Glomerular visceral epithelial cell (primary cell): Measurements from ENCODE around the gene MOAP1.
"Not testable (repeated sequence)": the region's sequence is repeated elsewhere in the genome, so short reads cannot be mapped to it uniquely, and the experiment has no call there.

Experiments used
- DNase-seq: peaks from one replicate; pipeline ENCODE4 v3.0.0-alpha.2; 2016; ENCODE audit errors: extremely low spot score

MOAP1 gene

DNA sequence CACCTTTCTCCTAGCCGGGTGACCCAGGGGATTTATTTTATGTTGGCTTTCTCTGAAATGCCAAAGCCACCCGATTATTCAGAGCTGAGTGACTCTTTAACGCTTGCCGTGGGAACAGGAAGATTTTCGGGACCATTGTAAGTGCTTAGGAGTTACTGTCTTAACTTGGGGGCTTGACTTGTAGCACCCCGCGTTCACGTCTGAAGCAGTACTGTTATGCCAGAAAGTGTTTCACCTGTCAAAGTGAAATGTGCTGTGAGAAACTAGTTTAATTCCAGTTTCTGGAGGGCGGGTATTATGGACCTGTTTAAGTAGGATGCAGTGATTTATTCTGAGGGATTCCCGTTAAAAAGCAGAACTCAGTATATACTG, 638 bp upstream of the MOAP1 start:
- no peak for DNase-seq

- no peak for DNase-seq
Observed at GRCh38 chr14:93183596-93184317, 940 bp downstream of the MOAP1 start.

DNA sequence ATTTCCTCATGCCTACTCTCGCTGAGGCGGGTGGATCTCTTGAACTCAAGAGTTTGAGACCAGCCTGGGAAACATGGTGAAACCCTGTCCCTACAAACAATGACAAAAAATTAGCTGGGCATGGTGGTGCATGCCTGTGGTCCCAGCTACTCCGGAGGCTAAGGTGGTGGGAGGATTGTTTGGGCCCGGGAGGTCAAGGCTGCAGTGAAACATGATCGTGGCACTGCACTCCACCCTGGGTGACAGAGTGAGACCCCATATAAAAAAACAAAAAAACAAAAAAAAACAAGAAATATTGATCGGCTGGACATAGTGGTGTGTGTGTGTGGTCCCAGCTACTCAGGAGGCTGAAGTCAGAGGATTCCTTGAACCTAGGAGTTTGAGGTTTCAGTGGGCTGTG, 9.2 kb downstream of the MOAP1 start:
- no peak for DNase-seq

DNA sequence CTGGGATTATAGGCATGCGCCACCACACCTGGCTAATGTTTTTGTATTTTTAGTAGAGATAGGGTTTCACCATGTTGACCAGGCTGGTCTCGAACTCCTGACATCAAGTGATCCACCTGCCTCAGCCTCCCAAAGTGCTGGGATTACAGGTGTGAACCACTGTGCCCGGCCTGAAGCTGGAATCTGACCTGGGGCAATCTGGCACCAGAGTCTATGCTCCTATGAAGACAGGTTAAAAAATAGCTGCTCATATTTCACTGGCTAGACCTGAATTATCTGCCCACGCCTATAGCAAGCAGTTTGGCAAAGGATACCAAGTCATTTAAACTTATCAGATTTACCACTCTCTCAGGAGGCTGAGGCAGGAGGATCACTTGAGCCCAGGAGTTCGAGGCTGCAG, 10.0 kb downstream of the MOAP1 start:
- DNase-seq: not testable (repeated sequence)

GRCh38 chr14:93173943-93174395, 10.7 kb downstream of the MOAP1 start:
- DNase-seq: peak; percentile 29

GRCh38 chr14:93171376-93171775, 13.3 kb downstream of the MOAP1 start:
- DNase-seq: no peak

GRCh38 chr14:93170141-93170540, 14.6 kb downstream of the MOAP1 start:
- not testable (repeated sequence) for DNase-seq

DNA sequence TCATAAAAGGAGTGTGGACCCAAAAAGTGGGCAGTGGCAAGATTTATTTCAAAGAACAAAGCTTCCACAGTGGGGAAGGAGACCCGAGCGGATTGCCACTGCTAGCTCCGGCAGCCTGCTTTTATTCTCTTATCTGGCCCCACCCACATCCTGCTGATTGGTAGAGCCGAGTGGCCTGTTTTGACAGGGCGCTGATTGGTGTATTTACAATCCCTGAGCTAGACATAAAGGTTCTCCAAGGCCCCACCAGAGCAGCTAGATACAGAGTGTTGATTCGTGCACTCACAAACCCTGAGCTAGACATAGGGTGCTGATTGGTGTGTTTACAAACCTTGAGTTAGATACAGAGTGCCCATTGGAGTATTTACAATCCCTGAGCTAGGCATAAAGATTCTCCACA, 15.1 kb downstream of the MOAP1 start:
- DNase-seq: not testable (repeated sequence)

DNA sequence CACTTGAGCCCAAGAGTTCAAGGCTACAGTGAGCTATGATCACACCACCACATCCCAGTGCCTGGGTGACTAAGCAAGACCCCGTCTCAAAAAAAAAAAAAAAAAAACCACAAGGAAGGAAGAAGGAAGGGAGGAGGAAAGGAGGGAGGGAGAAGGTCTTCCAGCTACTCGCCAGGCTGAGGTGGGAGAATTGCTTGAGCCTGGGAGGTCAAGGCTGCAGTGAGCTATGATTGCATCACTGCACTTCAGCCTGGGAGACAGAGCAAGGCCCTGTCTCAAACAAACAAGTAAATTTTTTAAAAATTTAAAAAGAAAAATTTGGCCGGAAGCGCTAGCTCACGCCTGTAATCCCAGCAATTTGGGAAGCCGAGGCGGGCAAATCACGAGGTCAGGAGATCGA, 16.1 kb downstream of the MOAP1 start:
- peak; percentile 30 for DNase-seq

GRCh38 chr14:93165271-93166265, 19.1 kb downstream of the MOAP1 start:
- peak; percentile 55 for DNase-seq

GRCh38 chr14:93163564-93163963, 21.1 kb downstream of the MOAP1 start:
- DNase-seq: no peak

- no peak for DNase-seq
Observed at GRCh38 chr14:93161411-93161940, 23.2 kb downstream of the MOAP1 start.

- DNase-seq: peak; percentile 32
Observed at GRCh38 chr14:93160353-93160801, 24.3 kb downstream of the MOAP1 start.

- DNase-seq: not testable (repeated sequence)
Observed at GRCh38 chr14:93159625-93160352, 24.9 kb downstream of the MOAP1 start.

DNA sequence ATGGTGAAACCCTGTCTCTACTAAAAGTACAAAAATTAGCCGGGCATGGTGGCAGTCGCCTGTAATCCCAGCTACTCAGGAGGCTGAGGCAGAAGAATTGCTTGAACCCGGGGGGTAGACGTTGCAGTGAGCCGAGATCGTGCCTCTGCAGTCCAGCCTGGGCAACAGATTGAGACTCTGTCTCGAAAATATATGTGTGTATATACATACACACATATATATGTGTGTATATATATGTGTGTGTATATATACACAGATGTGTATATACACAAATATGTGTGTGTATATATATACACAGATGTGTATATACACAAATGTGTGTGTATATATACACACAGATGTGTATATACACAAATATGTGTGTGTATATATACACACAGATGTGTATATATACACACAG, 26.3 kb downstream of the MOAP1 start:
- DNase-seq: not testable (repeated sequence)

GRCh38 chr14:93156693-93157369, 27.9 kb downstream of the MOAP1 start:
- DNase-seq: no peak

DNA sequence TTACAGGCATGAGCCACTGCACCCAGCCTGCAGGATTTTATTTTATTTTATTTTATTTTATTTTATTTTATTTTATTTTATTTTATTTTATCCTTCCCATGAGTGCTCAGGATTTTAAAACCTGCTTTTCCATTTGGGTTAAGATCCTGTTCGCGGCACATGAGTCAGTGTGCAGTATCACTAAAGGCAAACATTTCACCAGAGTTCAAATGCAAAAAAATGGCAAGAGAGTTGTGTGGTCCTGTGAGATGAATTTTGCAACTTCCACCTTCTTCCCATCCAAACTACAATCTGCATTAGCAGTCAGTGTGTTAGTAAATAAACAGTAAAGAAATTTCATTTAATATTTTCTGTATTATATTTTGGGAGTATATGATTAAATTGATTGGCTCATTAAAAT, 29.0 kb downstream of the MOAP1 start:
- no peak for DNase-seq

DNA sequence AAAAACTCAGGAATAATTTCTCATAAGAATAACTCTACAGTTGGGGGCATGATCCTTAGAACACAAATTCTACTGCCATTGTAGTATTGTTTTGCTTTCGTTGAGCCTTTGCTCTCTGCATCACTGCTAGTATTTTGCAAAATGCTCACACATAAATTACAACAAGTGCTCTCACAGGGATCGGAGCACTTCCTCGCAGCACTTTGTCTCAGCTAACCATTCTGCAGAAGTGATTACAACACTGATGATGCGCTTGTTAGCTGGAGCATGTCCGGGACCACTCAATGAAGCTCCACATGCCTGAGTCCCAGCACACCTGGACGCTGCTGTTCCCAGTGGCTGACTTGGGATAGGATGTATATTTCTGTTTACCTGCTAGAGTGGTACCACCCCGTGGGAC, 31.6 kb downstream of the MOAP1 start:
- DNase-seq: no peak

DNA sequence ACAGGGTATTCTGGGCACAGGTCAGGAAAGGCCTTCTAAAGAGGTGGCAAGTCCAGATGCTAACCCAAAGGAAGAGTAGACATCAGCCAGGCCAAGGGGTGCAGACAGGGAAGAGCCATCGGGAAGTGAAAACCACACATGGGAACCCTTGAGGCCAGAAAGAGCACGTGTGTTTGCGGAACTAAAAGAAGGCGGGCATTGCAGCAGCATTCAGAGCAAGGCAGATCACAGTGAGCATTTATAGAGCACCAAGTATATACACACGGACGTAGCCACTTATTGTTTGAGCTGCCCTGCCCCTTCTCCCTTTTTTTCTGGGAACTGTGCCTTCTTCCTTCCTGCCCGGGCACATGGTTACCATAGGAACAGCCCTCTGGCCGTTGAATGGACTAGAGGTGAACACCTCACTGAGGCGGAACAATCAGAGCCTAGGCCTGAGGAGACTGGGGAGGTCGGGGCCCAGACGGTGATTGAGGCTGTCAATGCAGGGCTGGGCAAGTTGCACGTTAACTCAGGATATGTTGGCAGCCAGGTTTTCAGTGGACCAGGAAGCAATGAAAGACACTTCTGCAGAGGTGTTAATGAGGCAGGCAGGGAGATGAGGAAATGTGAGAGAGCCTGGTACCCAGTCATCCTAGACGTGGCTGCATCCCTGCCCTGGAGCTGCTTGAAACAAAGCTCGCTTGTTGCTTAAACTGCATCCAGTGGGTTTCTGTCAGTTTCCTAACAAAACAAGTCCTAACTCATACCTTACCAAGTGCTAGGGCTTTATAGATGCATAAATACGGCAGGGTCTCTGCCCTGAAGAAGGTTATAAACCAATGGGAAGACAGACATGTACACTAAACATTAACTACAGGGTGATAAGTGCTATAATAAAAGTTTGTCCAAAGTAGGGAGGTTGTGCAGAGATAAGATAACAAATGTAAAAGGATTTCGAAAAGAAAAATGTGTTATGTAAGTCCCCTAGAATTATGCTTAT, 34.2 kb downstream of the MOAP1 start:
- DNase-seq: peak; percentile 17

DNA sequence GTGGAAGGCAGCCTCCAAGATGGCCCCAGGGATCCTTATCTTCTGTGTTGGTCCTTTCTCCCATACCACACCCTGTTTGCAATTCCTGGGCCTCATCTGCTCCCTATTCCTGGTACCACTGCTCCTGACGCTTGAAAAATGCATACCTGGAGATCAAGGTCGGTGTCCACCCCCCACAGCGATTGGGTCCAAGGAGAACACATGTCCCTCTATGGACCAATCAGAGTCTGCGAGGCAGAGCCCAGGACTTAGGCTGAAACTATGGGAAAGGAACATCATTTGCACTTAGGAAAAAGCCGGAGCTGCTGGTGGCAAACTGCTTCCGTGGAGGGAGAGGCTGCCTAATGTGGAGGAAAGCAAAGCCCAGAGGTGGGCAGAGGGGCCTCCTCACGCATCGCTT, 35.7 kb downstream of the MOAP1 start:
- DNase-seq: no peak
